K562 (cell line): ENCODE data around the gene LOXL3. TPM values are rescaled to one million over a fixed set of nuclear protein-coding genes. Genes with fewer than 3 reads are reported as not detected.
A peak's percentile ranks its signal among the peaks of the same experiment; 100 is the strongest.

Experiments
- ATAC-seq: fragments of 200-7000 bp; cut with Tn5 transposase; 3 replicates; pipeline ENCODE4 v1.9.1; 2020; ENCODE audit warnings: moderate library complexity
- BruUV-seq: library from RNA; stranded (reverse); fragments of 400-500 nt; replicated peaks from 2 replicates; lab custom pipeline; 2021; lab: Mats Ljungman, UMichigan
- CTCF ChIA-PET: fragments of 300-600 bp; formaldehyde crosslinking; extraction: SDS; loops from one replicate; lab custom pipeline; 2021; ENCODE audit warnings: low intra/inter-chr PET ratio; lab: Yijun Ruan, JAX
- POLR2A ChIA-PET: fragments of 300-600, 350-650 bp; sonication (Branson Sonifier 250); formaldehyde crosslinking; extraction: SDS; loops from one replicate; lab custom pipeline; 2021; ENCODE audit warnings: antibody characterized with exemption, inconsistent platforms; lab: Yijun Ruan, JAX
- DNase-seq, 4 experiments: peaks; one replicate each; pipeline versions ENCODE4 v3.0.0 to v3.0.0-alpha.2; 2011 to 2018; ENCODE audit warnings: low spot score in 3 of 4, mixed read lengths in 3 of 4; ENCODE audit errors: extremely low read depth in 1 of 4
- FAIRE-seq: peaks from 2 replicates; lab custom pipeline; 2011; peaks lifted over from hg19 to GRCh38; lab: Jason Lieb, UNC
- H2AFZ ChIP-seq: 2 replicates; pipeline ENCODE4 v1.6.0; 2011; ENCODE audit warnings: low read depth, low read length, control low read depth, inconsistent platforms
- H3K27ac ChIP-seq: fragments of 200-600 bp; 3 replicates; pipeline ENCODE4 v1.8.0; 2011; ENCODE audit warnings: low read depth, mild to moderate bottlenecking, control low read depth, inconsistent platforms, low read length, moderate library complexity, mixed read lengths; ENCODE audit errors: extremely low read depth
- H3K27me3 ChIP-seq, 2 experiments: fragments of 300-600 bp in 1 of 2; 2 replicates in 1 of 2; 3 replicates in 1 of 2; pipeline versions ENCODE4 v1.6.0 to v1.8.0; 2011; ENCODE audit warnings: inconsistent platforms in 2 of 2, low read length in 2 of 2, mild to moderate bottlenecking in 1 of 2, mixed read lengths in 1 of 2, moderate library complexity in 1 of 2; ENCODE audit not compliant: control insufficient read depth in 2 of 2, insufficient read depth in 2 of 2
- H3K36me3 ChIP-seq: fragments of 300-600 bp; 3 replicates; pipeline ENCODE4 v1.8.0; 2011; ENCODE audit warnings: mild to moderate bottlenecking, low read length, inconsistent platforms; ENCODE audit not compliant: control insufficient read depth, insufficient read depth
- H3K4me1 ChIP-seq, 2 experiments: fragments of 200-600 bp in 1 of 2; replicated peaks in 1 of 2; 2 replicates in 1 of 2; 3 replicates in 1 of 2; pipeline versions ENCODE4 v1.5.1 to v1.8.0; 2011; ENCODE audit warnings: inconsistent platforms in 2 of 2, low read length in 2 of 2, mild to moderate bottlenecking in 1 of 2, mixed read lengths in 1 of 2, moderate library complexity in 1 of 2; ENCODE audit not compliant: control insufficient read depth in 2 of 2, insufficient read depth in 2 of 2
- H3K4me2 ChIP-seq: 2 replicates; pipeline ENCODE4 v1.6.1; 2011; ENCODE audit warnings: low read length, control low read depth, inconsistent platforms, mixed read lengths; ENCODE audit not compliant: insufficient read depth
- H3K4me3 ChIP-seq: fragments of 200-600 bp; sonication (generic), shearing (Covaris generic); 2 replicates; pipeline ENCODE4 v1.5.1; 2016; ENCODE audit warnings: control low read depth, inconsistent platforms
- H3K79me2 ChIP-seq: fragments of 200-600 bp; 3 replicates; pipeline ENCODE4 v1.8.0; 2011; ENCODE audit warnings: low read length, inconsistent platforms; ENCODE audit not compliant: control insufficient read depth, insufficient read depth
- H3K9ac ChIP-seq, 2 experiments: 2 replicates each; pipeline versions ENCODE4 v1.6.0 to v1.6.1; 2011; ENCODE audit warnings: low read depth in 2 of 2, low read length in 2 of 2, control low read depth in 1 of 2, inconsistent platforms in 1 of 2, mild to moderate bottlenecking in 1 of 2, mixed read lengths in 1 of 2; ENCODE audit not compliant: insufficient read depth in 1 of 2
- H3K9me1 ChIP-seq: one replicate; pipeline ENCODE4 v1.6.0; 2011; ENCODE audit warnings: inconsistent platforms, mild to moderate bottlenecking, low read length, moderate library complexity; ENCODE audit not compliant: control insufficient read depth, insufficient read depth
- H3K9me3 ChIP-seq: replicated peaks from 2 replicates; pipeline ENCODE4 v1.5.1; 2011; ENCODE audit warnings: low read depth, low read length, inconsistent platforms; ENCODE audit not compliant: control insufficient read depth, insufficient read depth
- H4K20me1 ChIP-seq: replicated peaks from 2 replicates; pipeline ENCODE4 v1.6.1; 2011; ENCODE audit warnings: low read length, inconsistent platforms, mixed read lengths; ENCODE audit not compliant: control insufficient read depth, insufficient read depth
- ASH1L ChIP-seq: fragments of 450-650 bp; IDR thresholded peaks from 2 replicates; pipeline ENCODE4 v1.6.1; 2018; ENCODE audit warnings: borderline replicate concordance, mild to moderate bottlenecking, low read depth; ENCODE audit not compliant: partially characterized antibody
- DNMT1 ChIP-seq: fragments of 450-650 bp; IDR thresholded peaks from 2 replicates; pipeline ENCODE4 v1.6.1; 2016; ENCODE audit warnings: antibody characterized with exemption, mild to moderate bottlenecking
- RBM14 ChIP-seq: fragments of 200-400 bp; formaldehyde crosslinking; IDR thresholded peaks from 2 replicates; pipeline ENCODE4 v1.6.1; 2018; ENCODE audit warnings: low read depth, mild to moderate bottlenecking, low read length, moderate library complexity, borderline replicate concordance; ENCODE audit not compliant: insufficient read depth
- THRAP3 ChIP-seq: fragments of 450-650 bp; IDR thresholded peaks from 2 replicates; pipeline ENCODE4 v1.6.1; 2016; ENCODE audit warnings: mild to moderate bottlenecking, inconsistent platforms, borderline replicate concordance
- ZBTB8A ChIP-seq: fragments of 450-650 bp; IDR thresholded peaks from 2 replicates; pipeline ENCODE4 v1.6.1; 2018; ENCODE audit warnings: mild to moderate bottlenecking, moderate library complexity; ENCODE audit not compliant: partially characterized antibody
- ZNF77 ChIP-seq: fragments of 250-450 bp; sonication (Bioruptor Pico); IDR thresholded peaks from 2 replicates; pipeline ENCODE4 v1.5.0; 2020
- ZSCAN29 ChIP-seq: fragments of 450-650 bp; IDR thresholded peaks from 2 replicates; pipeline ENCODE4 v1.6.1; 2017
- WGBS: fragments of 100-300 bp; shearing (Covaris generic); methylation state at CpG from one replicate; pipeline ENCODE4 v1.1.6; 2016; ENCODE audit warnings: low coverage, mixed read lengths; ENCODE audit not compliant: insufficient coverage; ENCODE audit errors: missing lambda C conversion rate; 5-methylcytosine and 5-hydroxymethylcytosine counted together
- in situ Hi-C: fragments of 300-500 bp; cut with MboI; formaldehyde crosslinking; loops from 4 replicates; pipeline ENCODE4 v1.15.0; 2018; ENCODE audit warnings: inconsistent platforms, mixed read lengths
- intact Hi-C: fragments of 100-400 bp; cut with micrococcal nuclease; formaldehyde crosslinking; loops from 2 replicates; pipeline ENCODE4 v1.14.2; 2022
- polyA plus RNA-seq, 8 experiments: library from polyadenylated mRNA; depleted of rRNA in 4 of 8; stranded (reverse) in 5 of 8; unstranded in 3 of 8; fragments of >200 nt; fragmentation: Nextera tagmentation in 2 of 8; fragmentation: Illumina TruSeq in 1 of 8; extraction: Ambion mirVana in 2 of 8; extraction: Trizol in 1 of 8; gene quantifications; 2 replicates each; pipeline versions ENCODE4 v1.2.1 to v1.2.3, GENCODE V29; 2011 to 2014; ENCODE audit warnings: inconsistent platforms in 1 of 8, missing spikeins in 1 of 8
- total RNA-seq, 7 experiments: library from RNA; depleted of rRNA in 6 of 7; stranded (reverse); fragments of >200 nt in 6 of 7; fragmentation: Illumina TruSeq in 2 of 7; extraction: Trizol in 2 of 7; gene quantifications; 2 replicates each; pipeline versions ENCODE4 v1.2.1 to v1.2.3, GENCODE V29; 2011 to 2021; ENCODE audit warnings: low replicate concordance in 1 of 7
- TF ChIP-seq, protein P1 (sequence below): sonication (generic); formaldehyde crosslinking; IDR thresholded peaks from 2 replicates; pipeline ENCODE4 v1.8.1; 2023; ENCODE audit warnings: mild to moderate bottlenecking, missing genetic modification reagents
- TF ChIP-seq, protein P2 (sequence below): sonication (generic); formaldehyde crosslinking; IDR thresholded peaks from 2 replicates; pipeline ENCODE4 v1.8.0; 2023; ENCODE audit warnings: mild to moderate bottlenecking, missing genetic modification reagents

The LOXL3 gene
- total and polyA plus RNA-seq, 9 of the 15 experiments (the other 6 are each of a cell fraction or from before 2014, with no cell fraction given), result 0.22 to 0.99 (median 0.31) TPM

DNA sequence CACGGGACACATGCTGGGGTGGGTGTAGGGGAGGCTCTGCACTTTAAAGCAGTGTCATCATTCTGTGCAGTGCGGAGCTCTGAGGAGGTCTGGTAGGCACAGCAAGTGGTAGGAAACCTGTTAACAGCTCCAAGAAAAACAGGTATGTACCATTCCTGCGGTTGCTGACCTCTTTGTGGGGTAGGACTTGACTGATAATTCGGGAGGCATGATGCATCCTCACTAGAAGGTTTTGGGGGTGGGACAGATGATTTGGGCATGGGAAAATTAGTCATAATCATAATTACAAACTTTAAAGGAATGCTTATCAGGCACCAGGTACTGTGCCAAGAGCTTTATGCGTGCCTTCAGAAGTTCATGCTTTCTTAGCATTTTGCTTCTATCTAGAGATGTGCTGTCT is 10.5 kb upstream of the LOXL3 start:
- peak; percentile 26 for FAIRE-seq
- Histone ChIP-seq H2AFZ (no peak overlapping the region; the same call in 1 of the 2 replicates), H3K27ac (no peak overlapping the region), H3K9ac (no peak overlapping the region; a peak in 1 of 4 replicates), H3K9me1 (no peaks in the 10 kb centered on the region), H4K20me1 (no peaks in the 10 kb centered on the region), H3K4me3 (no peak overlapping the region), H3K27me3 (peaks cover 0 to 16% of the 10 kb centered on the region in 2 experiments; a peak in 3 of 5 replicates), H3K4me1 (peaks cover 6 to 10% of the 10 kb centered on the region in 2 experiments; a peak in 3 of 5 replicates), H3K36me3 (no peaks in the 10 kb centered on the region), H3K4me2 (no peak overlapping the region), H3K9me3 (no peaks in the 10 kb centered on the region), H3K79me2 (no peaks in the 10 kb centered on the region)
- TF ChIP-seq, protein P1, sequence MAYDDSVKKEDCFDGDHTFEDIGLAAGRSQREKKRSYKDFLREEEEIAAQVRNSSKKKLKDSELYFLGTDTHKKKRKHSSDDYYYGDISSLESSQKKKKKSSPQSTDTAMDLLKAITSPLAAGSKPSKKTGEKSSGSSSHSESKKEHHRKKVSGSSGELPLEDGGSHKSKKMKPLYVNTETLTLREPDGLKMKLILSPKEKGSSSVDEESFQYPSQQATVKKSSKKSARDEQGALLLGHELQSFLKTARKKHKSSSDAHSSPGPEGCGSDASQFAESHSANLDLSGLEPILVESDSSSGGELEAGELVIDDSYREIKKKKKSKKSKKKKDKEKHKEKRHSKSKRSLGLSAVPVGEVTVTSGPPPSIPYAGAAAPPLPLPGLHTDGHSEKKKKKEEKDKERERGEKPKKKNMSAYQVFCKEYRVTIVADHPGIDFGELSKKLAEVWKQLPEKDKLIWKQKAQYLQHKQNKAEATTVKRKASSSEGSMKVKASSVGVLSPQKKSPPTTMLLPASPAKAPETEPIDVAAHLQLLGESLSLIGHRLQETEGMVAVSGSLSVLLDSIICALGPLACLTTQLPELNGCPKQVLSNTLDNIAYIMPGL (CRISPR knock-in tag), result no peak
- TF ChIP-seq, protein P2, sequence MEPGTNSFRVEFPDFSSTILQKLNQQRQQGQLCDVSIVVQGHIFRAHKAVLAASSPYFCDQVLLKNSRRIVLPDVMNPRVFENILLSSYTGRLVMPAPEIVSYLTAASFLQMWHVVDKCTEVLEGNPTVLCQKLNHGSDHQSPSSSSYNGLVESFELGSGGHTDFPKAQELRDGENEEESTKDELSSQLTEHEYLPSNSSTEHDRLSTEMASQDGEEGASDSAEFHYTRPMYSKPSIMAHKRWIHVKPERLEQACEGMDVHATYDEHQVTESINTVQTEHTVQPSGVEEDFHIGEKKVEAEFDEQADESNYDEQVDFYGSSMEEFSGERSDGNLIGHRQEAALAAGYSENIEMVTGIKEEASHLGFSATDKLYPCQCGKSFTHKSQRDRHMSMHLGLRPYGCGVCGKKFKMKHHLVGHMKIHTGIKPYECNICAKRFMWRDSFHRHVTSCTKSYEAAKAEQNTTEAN (CRISPR knock-in tag), result no peak
- TF ChIP-seq THRAP3, result no peak
- TF ChIP-seq RBM14, result no peak
- TF ChIP-seq ZBTB8A, result no peak
- no peak for TF ChIP-seq ASH1L
- no peak for TF ChIP-seq ZSCAN29
- TF ChIP-seq ZNF77 (CRISPR knock-in tag), result no peak
- no peak for TF ChIP-seq DNMT1
- DNase-seq, result no peak
- 17% methylated on average over 5 of the region's 5 CpGs for WGBS
- intact Hi-C loops (no loop called here), in situ Hi-C loops (no loop called here)
- CTCF ChIA-PET, result no interaction called here
- ATAC-seq, result no peak
- POLR2A ChIA-PET, result interaction anchor here (0.7 kb wide), 2 partner anchors 49 to 63 kb away, joined by 3 read pairs; no protein-coding TSS in a partner anchor
- BruUV-seq, result no TSS peak
